ENCODE data around the gene TIGD2. TPM values are rescaled to one million over a fixed set of nuclear protein-coding genes. Genes with fewer than 3 reads are reported as not detected.

The TIGD2 gene
- total RNA-seq, 1 experiment from 2014 or later: 2.8 TPM

- no peak for DNase-seq
- Histone ChIP-seq H3K9me3 (no peaks in the 10 kb centered on the region), H3K36me3 (no peaks in the 10 kb centered on the region), H3K27me3 (peaks cover 7% of the 10 kb centered on the region), H3K4me3 (peak overlapping the region; percentile 77)
Observed at GRCh38 chr4:89111833-89112563, 665 bp downstream of the TIGD2 start.

GRCh38 chr4:89113415-89113814 is 2.1 kb downstream of the TIGD2 start:
- Histone ChIP-seq H3K27me3 (peaks cover 7% of the 10 kb centered on the region), H3K4me3 (no peak overlapping the region)
- DNase-seq: no peak

GRCh38 chr4:89114100-89114499 is 2.8 kb downstream of the TIGD2 start:
- no peaks in the 10 kb centered on the region for H3K36me3 ChIP-seq
- DNase-seq: no peak
- no peaks in the 10 kb centered on the region for H3K9me3 ChIP-seq
- peaks cover 7% of the 10 kb centered on the region for H3K27me3 ChIP-seq
- no peak overlapping the region for H3K4me3 ChIP-seq

More at GRCh38 chr4:89113415-89113814, 2.1 kb downstream of the TIGD2 start:
- no peaks in the 10 kb centered on the region for H3K9me3 ChIP-seq
- no peaks in the 10 kb centered on the region for H3K36me3 ChIP-seq

GRCh38 chr4:89117115-89117514 is 5.8 kb downstream of the TIGD2 start:
- no peaks in the 10 kb centered on the region for H3K9me3 ChIP-seq
- no peak overlapping the region for H3K4me3 ChIP-seq
- no peaks in the 10 kb centered on the region for H3K27me3 ChIP-seq
- DNase-seq: no peak
- H3K36me3 ChIP-seq: no peaks in the 10 kb centered on the region

- Histone ChIP-seq H3K36me3 (no peaks in the 10 kb centered on the region), H3K9me3 (no peaks in the 10 kb centered on the region), H3K27me3 (no peaks in the 10 kb centered on the region), H3K4me3 (no peak overlapping the region)
- DNase-seq: no peak
Observed at GRCh38 chr4:89119166-89119565, 7.8 kb downstream of the TIGD2 start.

- Histone ChIP-seq H3K4me3 (no peak overlapping the region), H3K27me3 (no peaks in the 10 kb centered on the region), H3K36me3 (no peaks in the 10 kb centered on the region), H3K9me3 (no peaks in the 10 kb centered on the region)
- no peak for DNase-seq
Observed at GRCh38 chr4:89119836-89120235, 8.5 kb downstream of the TIGD2 start.

GRCh38 chr4:89121387-89122068 is 10.2 kb downstream of the TIGD2 start:
- Histone ChIP-seq H3K9me3 (no peaks in the 10 kb centered on the region), H3K36me3 (no peaks in the 10 kb centered on the region), H3K27me3 (no peaks in the 10 kb centered on the region), H3K4me3 (no peak overlapping the region)
- no peak for DNase-seq

GRCh38 chr4:89123451-89123851 is 12.1 kb downstream of the TIGD2 start:
- DNase-seq: no peak
- H3K36me3 ChIP-seq: no peaks in the 10 kb centered on the region
- H3K9me3 ChIP-seq: no peaks in the 10 kb centered on the region
- no peaks in the 10 kb centered on the region for H3K27me3 ChIP-seq
- H3K4me3 ChIP-seq: no peak overlapping the region

- no peak for DNase-seq
- Histone ChIP-seq H3K9me3 (no peaks in the 10 kb centered on the region), H3K36me3 (no peaks in the 10 kb centered on the region), H3K27me3 (no peaks in the 10 kb centered on the region), H3K4me3 (no peak overlapping the region)
Observed at GRCh38 chr4:89125901-89126782, 14.8 kb downstream of the TIGD2 start.

- DNase-seq: no peak
- Histone ChIP-seq H3K36me3 (no peaks in the 10 kb centered on the region), H3K9me3 (no peaks in the 10 kb centered on the region), H3K4me3 (no peak overlapping the region), H3K27me3 (no peaks in the 10 kb centered on the region)
Observed at GRCh38 chr4:89129080-89129640, 17.8 kb downstream of the TIGD2 start.

GRCh38 chr4:89134775-89135319 is 23.5 kb downstream of the TIGD2 start:
- DNase-seq: no peak
- Histone ChIP-seq H3K36me3 (no peaks in the 10 kb centered on the region), H3K9me3 (no peaks in the 10 kb centered on the region), H3K27me3 (no peaks in the 10 kb centered on the region), H3K4me3 (no peak overlapping the region)

GRCh38 chr4:89136525-89136924 is 25.2 kb downstream of the TIGD2 start:
- Histone ChIP-seq H3K4me3 (no peak overlapping the region), H3K27me3 (no peaks in the 10 kb centered on the region), H3K9me3 (no peaks in the 10 kb centered on the region), H3K36me3 (no peaks in the 10 kb centered on the region)
- DNase-seq: no peak

GRCh38 chr4:89137231-89137630 is 25.9 kb downstream of the TIGD2 start:
- Histone ChIP-seq H3K27me3 (no peaks in the 10 kb centered on the region), H3K4me3 (no peak overlapping the region), H3K9me3 (no peaks in the 10 kb centered on the region), H3K36me3 (no peaks in the 10 kb centered on the region)
- no peak for DNase-seq

- no peaks in the 10 kb centered on the region for H3K27me3 ChIP-seq
- no peaks in the 10 kb centered on the region for H3K9me3 ChIP-seq
- H3K36me3 ChIP-seq: no peaks in the 10 kb centered on the region
- no peak overlapping the region for H3K4me3 ChIP-seq
- no peak for DNase-seq
Observed at GRCh38 chr4:89137695-89138094, 26.4 kb downstream of the TIGD2 start.

GRCh38 chr4:89140168-89140759 is 28.9 kb downstream of the TIGD2 start:
- no peaks in the 10 kb centered on the region for H3K9me3 ChIP-seq
- H3K36me3 ChIP-seq: no peaks in the 10 kb centered on the region
- no peak for DNase-seq
- H3K4me3 ChIP-seq: no peak overlapping the region
- H3K27me3 ChIP-seq: no peaks in the 10 kb centered on the region
